DMS153 treated with DMSO at 0.1 percent for 48 hours (cell line): Measurements from ENCODE around the gene HDAC3.
"Not testable (repeated sequence)": the region's sequence is repeated elsewhere in the genome, so short reads cannot be mapped to it uniquely, and the experiment has no call there.

Experiments used
- DNase-seq: peaks from one replicate; lab custom pipeline; 2025; ENCODE audit not compliant: unreplicated experiment; lab: John Stamatoyannopoulos, UW

The HDAC3 gene

DNA sequence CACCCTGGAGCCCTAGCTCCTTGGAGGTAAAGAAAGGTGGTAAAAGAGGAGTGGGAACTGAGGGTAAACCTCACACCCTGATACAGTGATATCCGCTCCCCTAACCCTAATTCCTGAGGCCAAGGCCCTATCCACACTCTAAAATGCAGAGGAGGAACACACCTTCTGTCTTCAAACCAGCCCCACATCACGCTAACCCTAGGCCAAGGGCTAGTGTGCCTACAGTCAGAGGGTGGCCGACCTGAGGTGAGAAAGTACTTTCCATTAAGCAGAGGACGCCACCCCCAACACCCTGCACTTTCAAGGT is 590 bp downstream of the HDAC3 start:
- no peak for DNase-seq

- DNase-seq = no peak
Observed at GRCh38 chr5:141635646-141636045, 1.0 kb downstream of the HDAC3 start.

DNA sequence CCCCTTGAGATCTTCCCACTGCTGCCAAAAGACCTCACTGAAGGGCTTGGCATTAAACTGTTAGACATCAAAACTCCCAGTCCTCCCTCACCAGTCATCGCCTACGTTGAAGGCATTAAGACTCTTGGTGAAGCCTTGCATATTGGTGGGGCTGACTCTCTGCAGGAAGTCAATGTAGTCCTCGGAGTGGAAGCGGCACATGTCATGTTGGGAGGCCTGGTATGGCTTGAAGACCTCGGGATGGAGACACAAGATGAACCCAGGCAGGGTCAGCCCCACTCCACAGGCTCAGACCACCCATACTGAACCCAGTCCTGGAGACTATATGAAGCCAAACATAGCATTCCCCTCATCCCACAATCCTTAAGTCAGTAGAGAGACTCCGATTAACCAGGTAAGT is 1.9 kb downstream of the HDAC3 start:
- no peak for DNase-seq

DNA sequence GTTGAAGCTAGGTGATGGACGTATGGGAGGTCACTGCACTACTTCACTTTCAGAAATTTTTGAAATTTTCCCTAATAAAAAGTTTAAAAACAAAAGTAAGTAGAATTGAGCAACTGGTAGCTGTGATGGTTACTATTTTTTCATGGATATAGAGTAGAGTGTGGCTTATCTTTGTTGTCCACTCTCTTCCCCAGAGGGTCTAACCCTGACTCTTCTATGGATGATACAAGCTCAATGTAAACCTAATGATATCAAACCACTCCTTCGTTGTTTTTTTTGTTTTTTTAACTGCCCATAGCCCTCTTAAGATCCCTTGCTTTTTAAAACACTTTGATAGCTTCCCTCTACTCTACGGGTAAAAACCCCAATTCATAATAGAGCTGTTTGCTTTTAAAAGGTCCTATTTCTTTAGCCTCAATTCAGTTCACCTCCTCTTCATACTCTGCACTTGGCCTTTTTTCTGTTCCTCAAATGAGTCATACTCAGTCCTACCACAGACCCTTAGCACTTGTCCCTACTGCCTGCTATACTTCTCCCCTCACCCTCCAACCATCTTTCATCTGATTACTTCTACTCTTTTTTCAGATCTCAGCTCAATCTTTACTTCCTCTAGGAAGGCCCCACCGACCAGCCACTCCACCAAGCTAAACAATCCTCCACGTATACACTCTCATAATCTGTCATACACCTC is 2.6 kb downstream of the HDAC3 start:
- DNase-seq = no peak

DNA sequence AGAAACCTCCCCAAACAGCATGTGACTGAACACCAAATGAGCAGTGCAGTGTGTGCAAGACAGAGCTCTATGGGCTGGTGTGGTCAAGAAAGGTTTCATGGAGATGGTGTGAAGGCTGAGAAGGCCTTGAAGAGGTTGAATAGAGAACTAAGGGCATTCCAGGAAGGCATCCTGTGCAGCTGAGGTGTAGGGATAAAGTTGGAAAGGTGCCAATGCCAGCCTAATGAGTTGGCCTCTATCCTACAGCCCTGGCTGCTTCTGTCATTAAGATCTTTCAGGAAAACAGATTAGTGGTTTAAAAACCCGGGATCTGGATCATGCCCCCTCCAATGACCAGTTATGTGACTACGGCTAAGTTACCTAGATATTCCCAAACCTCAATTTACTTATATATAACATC is 4.0 kb downstream of the HDAC3 start:
- DNase-seq = no peak

DNA sequence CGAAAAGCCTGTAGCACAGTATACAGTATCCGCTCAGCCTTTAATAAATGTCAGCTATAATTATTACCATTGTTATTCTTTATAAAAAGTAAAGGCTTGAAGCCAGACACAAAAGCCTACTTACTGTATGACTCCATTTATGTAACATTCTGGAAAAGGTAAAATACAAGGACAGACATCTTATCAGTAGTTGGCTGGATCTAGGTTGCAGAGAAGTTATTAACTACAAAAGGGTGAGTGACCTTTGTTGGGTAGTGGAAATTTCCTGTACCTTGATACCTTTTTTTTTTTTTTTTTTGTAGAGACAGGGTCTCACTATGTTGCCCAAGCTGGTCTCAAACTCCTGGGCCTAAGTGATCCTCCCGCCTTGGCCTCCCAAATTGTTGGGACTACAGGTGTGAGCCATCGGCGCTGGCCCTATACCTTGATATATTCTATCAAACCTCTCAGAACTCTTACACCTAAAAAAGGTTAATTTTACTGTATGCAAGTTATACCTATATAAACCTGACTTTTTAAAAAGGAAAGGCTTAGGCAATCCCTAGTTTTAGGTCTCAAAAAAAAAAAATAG is 6.0 kb downstream of the HDAC3 start:
- DNase-seq = no peak

GRCh38 chr5:141628175-141628788 is 8.4 kb downstream of the HDAC3 start:
- DNase-seq = no peak

GRCh38 chr5:141623611-141624010 is 13.0 kb downstream of the HDAC3 start:
- DNase-seq = no peak

DNA sequence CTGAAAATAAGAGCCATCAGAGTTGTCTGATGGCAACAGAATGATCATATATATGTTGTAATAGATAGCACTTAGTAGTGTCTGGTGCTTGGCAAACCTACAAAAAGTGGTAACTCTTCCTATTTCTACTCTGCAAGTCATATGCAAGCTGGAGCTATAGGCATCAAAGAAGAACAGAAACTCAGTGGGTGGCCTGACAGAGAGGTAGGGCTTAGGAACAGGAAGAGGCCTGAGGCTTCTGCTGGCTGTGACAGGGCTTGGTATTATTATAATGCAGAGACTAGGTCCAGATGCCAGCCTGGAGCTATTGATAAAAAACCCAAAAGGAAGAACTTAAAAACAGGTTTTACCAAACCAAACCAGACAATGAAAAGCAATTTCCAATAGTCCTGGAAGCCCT is 13.5 kb downstream of the HDAC3 start:
- DNase-seq = no peak

DNA sequence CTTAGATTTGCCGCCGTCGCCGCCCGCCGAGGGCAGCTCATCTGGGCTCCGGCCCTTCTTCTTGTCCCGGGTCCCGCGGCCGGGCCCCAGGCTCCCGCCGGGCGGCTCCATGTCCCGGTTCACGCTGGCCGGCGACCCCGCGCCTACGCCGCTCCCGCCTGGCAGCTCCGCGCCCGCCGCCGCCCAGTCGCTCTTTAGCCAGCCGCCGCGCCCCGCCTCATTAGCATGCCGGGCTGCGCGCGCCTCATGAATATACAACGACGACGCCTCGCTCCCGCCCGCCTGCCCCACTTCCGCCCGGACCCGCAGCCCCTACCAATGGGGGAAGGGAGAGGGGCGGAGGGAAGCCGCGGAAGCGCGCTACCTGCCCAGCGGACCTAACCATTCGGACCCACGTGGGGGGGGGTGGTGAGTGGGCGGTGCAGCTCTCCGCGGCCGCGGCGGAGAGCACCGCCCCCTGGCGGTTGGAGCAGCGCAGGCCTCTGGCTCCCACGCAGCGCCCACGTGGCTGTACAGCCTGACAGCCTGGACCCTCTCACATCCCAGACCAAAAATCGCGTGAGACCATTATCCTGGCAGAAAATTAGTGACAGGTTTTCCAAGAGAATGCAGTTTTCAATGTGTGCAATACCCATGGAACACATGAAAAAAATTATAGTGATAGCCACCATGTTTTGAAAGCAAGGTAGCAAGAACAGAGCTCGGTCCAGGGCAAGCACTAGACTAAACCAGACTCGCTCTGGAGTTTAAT is 17.7 kb downstream of the HDAC3 start, which contains the start of gene DIAPH1:
TSS of gene DIAPH1 (minus strand) at position 197 of the 751 bp plus-strand sequence. CDS start at position 111, 86 bp downstream.
- peak; percentile 76 for DNase-seq

- DNase-seq = no peak
Observed at GRCh38 chr5:141618030-141618803, 18.4 kb downstream of the HDAC3 start.

- no peak for DNase-seq
Observed at GRCh38 chr5:141617682-141618029, 19.0 kb downstream of the HDAC3 start.

GRCh38 chr5:141617128-141617527 is 19.5 kb downstream of the HDAC3 start:
- no peak for DNase-seq

DNA sequence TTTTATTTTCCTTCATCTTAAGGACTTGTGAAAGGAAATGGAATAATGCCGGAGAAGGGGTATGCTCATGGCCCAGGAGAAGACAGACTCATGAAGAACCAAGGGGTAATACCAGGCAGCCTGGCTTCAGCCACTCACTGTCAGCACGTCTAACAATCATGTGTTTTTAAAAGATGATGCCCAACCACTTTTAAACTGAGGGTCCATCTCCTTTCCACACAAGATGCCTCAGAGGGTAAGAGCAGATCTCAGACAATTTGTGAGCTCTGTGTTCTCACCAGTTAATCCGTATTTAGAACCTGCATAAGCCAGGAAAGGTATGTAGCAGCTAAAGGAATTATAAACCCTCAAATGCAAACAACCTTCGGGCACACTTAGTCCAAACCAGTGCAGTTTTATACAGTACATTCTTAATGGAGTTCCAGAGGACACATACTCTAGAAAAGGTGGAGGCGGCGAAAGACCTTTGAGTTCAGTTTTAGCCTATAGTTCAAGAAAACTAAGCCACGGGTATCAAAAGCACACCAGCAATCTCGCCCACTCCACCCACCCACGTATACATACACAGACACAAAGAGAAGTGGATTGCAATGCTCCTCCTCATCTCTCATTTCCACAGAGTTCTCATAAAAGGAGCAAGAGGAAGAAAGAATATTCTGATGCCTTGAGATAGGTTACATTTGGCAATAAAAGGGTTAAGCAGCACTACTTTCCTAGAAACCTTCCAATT is 20.5 kb downstream of the HDAC3 start:
- DNase-seq = no peak

- DNase-seq = no peak
Observed at GRCh38 chr5:141613344-141613743, 23.3 kb downstream of the HDAC3 start.

DNA sequence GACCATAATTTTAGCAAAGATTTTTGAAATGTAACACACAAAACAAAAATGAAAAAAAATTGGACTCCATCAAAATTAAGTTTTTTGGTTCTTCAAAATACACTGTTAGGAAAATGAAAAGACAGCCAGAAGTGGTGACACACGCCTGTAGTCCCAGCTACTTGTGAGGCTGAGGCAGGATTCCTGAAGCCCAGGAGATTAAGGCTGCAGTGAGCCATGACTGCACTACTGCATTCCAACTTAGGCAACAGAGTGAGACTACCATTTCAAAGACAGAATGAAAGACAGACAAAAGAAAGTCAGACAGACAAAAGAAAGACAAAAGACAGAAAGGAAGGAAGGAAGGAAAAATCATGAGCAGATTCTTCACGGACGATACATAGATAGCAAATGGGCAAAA is 25.4 kb downstream of the HDAC3 start:
- DNase-seq = no peak

- not testable (repeated sequence) for DNase-seq
Observed at GRCh38 chr5:141609921-141610320, 26.7 kb downstream of the HDAC3 start.

- no peak for DNase-seq
Observed at GRCh38 chr5:141609044-141609443, 27.6 kb downstream of the HDAC3 start.

GRCh38 chr5:141608557-141608956 is 28.1 kb downstream of the HDAC3 start:
- DNase-seq = no peak

DNA sequence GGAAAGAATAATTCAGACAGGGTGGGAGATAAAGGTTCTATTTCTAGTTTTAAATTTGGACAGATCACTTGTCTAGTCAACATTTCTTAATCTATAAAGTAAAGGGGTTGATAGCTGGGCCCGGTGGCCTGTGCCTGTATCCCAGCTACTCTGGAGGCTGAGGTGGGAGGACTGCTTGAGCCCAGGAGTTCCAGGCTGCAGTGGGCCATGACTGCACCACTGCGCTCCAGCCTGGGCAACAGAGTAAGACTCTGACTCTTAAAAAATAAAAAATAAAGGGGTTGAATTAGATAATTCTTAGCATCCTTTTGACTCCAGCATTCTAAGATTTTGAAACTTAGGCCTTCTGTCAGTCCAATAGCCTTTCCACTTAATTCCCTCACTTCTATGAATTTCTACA is 28.6 kb downstream of the HDAC3 start:
- DNase-seq = no peak
